GM12892 (cell line): ENCODE results near the gene SF3A2.

Source experiments
- POLR2A ChIP-seq: IDR thresholded peaks from 2 replicates; pipeline ENCODE4 v1.6.1; 2011; ENCODE audit warnings: low read depth, low read length, control low read depth
- POLR2AphosphoS5 ChIP-seq: IDR thresholded peaks from 2 replicates; pipeline ENCODE4 v1.6.1; 2011; ENCODE audit warnings: low read depth, low read length, control low read depth

DNA sequence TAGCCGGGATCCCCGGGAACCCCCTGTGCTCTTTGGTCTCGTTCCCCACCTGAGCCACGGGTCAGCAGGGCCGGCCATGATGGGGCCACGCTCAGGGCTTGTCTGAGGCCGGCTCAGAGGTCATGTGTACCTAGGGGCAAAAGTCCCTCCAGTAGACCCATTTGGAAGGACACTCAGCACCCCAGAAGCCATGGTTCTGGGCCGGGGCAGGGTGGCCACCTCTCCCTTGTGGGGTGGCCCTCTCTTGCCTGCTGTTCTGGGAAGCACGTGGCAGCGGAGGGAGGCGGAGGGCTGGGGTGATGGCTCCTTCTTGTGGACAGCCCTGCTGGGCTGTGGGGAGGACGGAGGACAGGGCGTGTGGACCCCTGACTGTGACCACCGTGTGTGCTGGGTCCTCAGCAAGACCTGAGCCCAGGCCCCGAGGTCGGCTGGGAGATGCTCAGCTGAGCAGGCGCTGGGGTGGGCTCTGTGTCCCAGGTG is 51.8 kb downstream of the SF3A2 start:
- TF ChIP-seq POLR2A = no peak; the same call in 1 of the 2 replicates
- TF ChIP-seq POLR2AphosphoS5 = no peak
